HCT116 (cell line): ENCODE measurements around the gene SFT2D2. TPM values are rescaled to one million over a fixed set of nuclear protein-coding genes. Genes with fewer than 3 reads are reported as not detected.

Source experiments
- ATAC-seq: fragments of 200-7000 bp; cut with Tn5 transposase; 2 replicates; pipeline ENCODE4 v1.9.1; 2020; ENCODE audit warnings: mild to moderate bottlenecking, moderate library complexity
- BruUV-seq: library from RNA; stranded (reverse); fragments of 400-500 nt; replicated peaks from 2 replicates; lab custom pipeline; 2021; lab: Mats Ljungman, UMichigan
- CTCF ChIA-PET: fragments of 300-600 bp; sonication (Branson Sonifier 250); formaldehyde crosslinking; loops from one replicate; lab custom pipeline; 2021; ENCODE audit warnings: antibody characterized with exemption; lab: Charles Lee
- POLR2A ChIA-PET: fragments of 300-600, 350-600 bp; sonication (Branson Sonifier 250); formaldehyde crosslinking; loops from one replicate; lab custom pipeline; 2021; ENCODE audit warnings: antibody characterized with exemption; lab: Charles Lee
- RAD21 ChIA-PET, 2 experiments: fragments of 300-600 bp; sonication (Branson Sonifier 250); formaldehyde crosslinking; loops; one replicate each; lab custom pipeline; 2023; ENCODE audit warnings: low total read pairs in 2 of 2; ENCODE audit not compliant: uncharacterized antibody in 2 of 2, unreplicated experiment in 2 of 2, low non-redundant PET in 1 of 2; lab: Charles Lee
- DNase-seq: peaks from one replicate; pipeline ENCODE4 v3.0.0-alpha.2; 2010; ENCODE audit warnings: low read depth, low spot score
- H2AFZ ChIP-seq: fragments of 200-600 bp; shearing (Covaris generic), sonication (generic); 2 replicates; pipeline ENCODE4 v1.6.1; 2017; ENCODE audit warnings: low read depth, mixed run types, mixed read lengths, antibody characterized with exemption, low read length; ENCODE audit not compliant: poor library complexity, severe bottlenecking
- H3K27ac ChIP-seq: 2 replicates; pipeline ENCODE4 v1.5.1; 2012; ENCODE audit warnings: low read depth, low read length
- H3K27me3 ChIP-seq: fragments of 200-600 bp; sonication (generic); 2 replicates; pipeline ENCODE4 v1.6.1; 2016; ENCODE audit warnings: mixed run types, low read length, mixed read lengths; ENCODE audit not compliant: insufficient read depth
- H3K36me3 ChIP-seq, 2 experiments: fragments of 200-500 bp in 1 of 2; fragments of 200-600 bp in 1 of 2; sonication (Bioruptor generic) in 1 of 2; sonication (generic) in 1 of 2; 2 replicates each; pipeline versions ENCODE4 v1.5.1 to v1.6.1; 2014 to 2016; ENCODE audit warnings: low read length in 2 of 2, inconsistent platforms in 1 of 2, mixed read lengths in 1 of 2, mixed run types in 1 of 2; ENCODE audit not compliant: insufficient read depth in 2 of 2, control insufficient read depth in 1 of 2
- H3K4me1 ChIP-seq, 2 experiments: fragments of 200-600 bp in 1 of 2; sonication (generic) in 1 of 2; 2 replicates each; pipeline versions ENCODE4 v1.5.1 to v1.6.1; 2012 to 2017; ENCODE audit warnings: low read length in 2 of 2, inconsistent platforms in 1 of 2, mild to moderate bottlenecking in 1 of 2, mixed read lengths in 1 of 2, mixed run types in 1 of 2, moderate library complexity in 1 of 2; ENCODE audit not compliant: insufficient read depth in 2 of 2, control insufficient read depth in 1 of 2
- H3K4me2 ChIP-seq: fragments of 200-600 bp; sonication (generic); 2 replicates; pipeline ENCODE4 v1.6.1; 2017; ENCODE audit warnings: mixed run types, low read length, mixed read lengths
- H3K4me3 ChIP-seq, 2 experiments: fragments of 200-600 bp in 1 of 2; sonication (generic) in 1 of 2; replicated peaks in 1 of 2; 2 replicates each; pipeline ENCODE4 v1.5.1; 2011 to 2016; ENCODE audit warnings: low read length in 2 of 2, control low read depth in 1 of 2, low read depth in 1 of 2, mild to moderate bottlenecking in 1 of 2, mixed read lengths in 1 of 2, mixed run types in 1 of 2
- H3K79me2 ChIP-seq: fragments of 200-600 bp; sonication (generic); 2 replicates; pipeline ENCODE4 v1.6.1; 2017; ENCODE audit warnings: mild to moderate bottlenecking, mixed run types, low read length, moderate library complexity, mixed read lengths; ENCODE audit not compliant: insufficient read depth
- H3K9ac ChIP-seq: fragments of 200-600 bp; sonication (generic); 2 replicates; pipeline ENCODE4 v1.6.1; 2016; ENCODE audit warnings: low read length, mixed read lengths
- H3K9me2 ChIP-seq: fragments of 200-600 bp; sonication (generic), shearing (Covaris generic); 2 replicates; pipeline ENCODE4 v1.6.1; 2017; ENCODE audit warnings: mixed run types, mild to moderate bottlenecking, moderate library complexity; ENCODE audit not compliant: insufficient read depth
- H3K9me3 ChIP-seq, 2 experiments: fragments of 200-500 bp in 1 of 2; fragments of 200-600 bp in 1 of 2; sonication (Bioruptor generic) in 1 of 2; sonication (generic) in 1 of 2; 2 replicates each; pipeline ENCODE4 v1.6.1; 2014 to 2017; ENCODE audit warnings: low read length in 2 of 2, mixed read lengths in 2 of 2, inconsistent platforms in 1 of 2, low read depth in 1 of 2, mild to moderate bottlenecking in 1 of 2, mixed run types in 1 of 2, moderate library complexity in 1 of 2; ENCODE audit not compliant: control insufficient read depth in 1 of 2, insufficient read depth in 1 of 2
- H4K20me1 ChIP-seq: fragments of 200-600 bp; sonication (generic), shearing (Covaris generic); 2 replicates; pipeline ENCODE4 v1.6.1; 2017; ENCODE audit warnings: mixed run types, mild to moderate bottlenecking, moderate library complexity; ENCODE audit not compliant: insufficient read depth
- CBX3 ChIP-seq: IDR thresholded peaks from 2 replicates; pipeline ENCODE4 v1.6.1; 2012; ENCODE audit warnings: low read depth
- CEBPB ChIP-seq: IDR thresholded peaks from 2 replicates; pipeline ENCODE4 v1.6.1; 2012; ENCODE audit warnings: low read depth
- ELF1 ChIP-seq: IDR thresholded peaks from 2 replicates; pipeline ENCODE4 v1.6.1; 2012; ENCODE audit warnings: low read depth, borderline replicate concordance
- EZH2 ChIP-seq: fragments of 200-600 bp; sonication (generic); IDR thresholded peaks from 2 replicates; pipeline ENCODE4 v1.6.1; 2017; ENCODE audit warnings: antibody characterized with exemption, mixed run types
- EZH2phosphoT487 ChIP-seq: fragments of 200-600 bp; IDR thresholded peaks from 2 replicates; pipeline ENCODE4 v1.6.1; 2018; ENCODE audit warnings: antibody characterized with exemption, borderline replicate concordance
- JUND ChIP-seq: IDR thresholded peaks from 2 replicates; pipeline ENCODE4 v1.6.1; 2012
- MAX ChIP-seq: IDR thresholded peaks from 2 replicates; pipeline ENCODE4 v1.6.1; 2012
- POLR2A ChIP-seq: IDR thresholded peaks from 2 replicates; pipeline ENCODE4 v1.7.0; 2011; ENCODE audit warnings: borderline replicate concordance; ENCODE audit not compliant: insufficient read depth, insufficient read length; ENCODE audit errors: extremely low read depth
- POLR2AphosphoS5 ChIP-seq: IDR thresholded peaks from 2 replicates; pipeline ENCODE4 v1.6.1; 2011; ENCODE audit warnings: mild to moderate bottlenecking, low read depth, low read length, moderate library complexity
- RAD21 ChIP-seq: IDR thresholded peaks from 2 replicates; pipeline ENCODE4 v1.6.1; 2012; ENCODE audit warnings: low read depth, mild to moderate bottlenecking
- REST ChIP-seq: IDR thresholded peaks from 2 replicates; pipeline ENCODE4 v1.6.1; 2012; ENCODE audit warnings: low read depth
- SIN3A ChIP-seq: IDR thresholded peaks from 2 replicates; pipeline ENCODE4 v1.6.1; 2012; ENCODE audit warnings: low read depth
- SP1 ChIP-seq: IDR thresholded peaks from 2 replicates; pipeline ENCODE4 v1.6.1; 2012; ENCODE audit warnings: low read depth
- TCF7L2 ChIP-seq: IDR thresholded peaks from 2 replicates; pipeline ENCODE4 v1.7.0; 2011; ENCODE audit warnings: borderline replicate concordance, inconsistent platforms; ENCODE audit not compliant: insufficient read depth, insufficient read length; ENCODE audit errors: extremely low read depth
- YY1 ChIP-seq: IDR thresholded peaks from 2 replicates; pipeline ENCODE4 v1.6.1; 2011; ENCODE audit warnings: low read length, low read depth, moderate library complexity, mild to moderate bottlenecking; ENCODE audit not compliant: insufficient replicate concordance; ENCODE audit errors: extremely low read depth
- ZBTB33 ChIP-seq: IDR thresholded peaks from 2 replicates; pipeline ENCODE4 v1.6.1; 2011; ENCODE audit warnings: mild to moderate bottlenecking, low read length, moderate library complexity; ENCODE audit not compliant: insufficient replicate concordance; ENCODE audit errors: extremely low read depth
- ZFX ChIP-seq: fragments of 450-650 bp; IDR thresholded peaks from 2 replicates; pipeline ENCODE4 v1.6.1; 2017
- ZNF274 ChIP-seq: fragments of 200-500 bp; sonication (Bioruptor generic); IDR thresholded peaks from 2 replicates; pipeline ENCODE4 v1.6.1; 2014; ENCODE audit warnings: mild to moderate bottlenecking, low read depth, low read length, inconsistent platforms
- intact Hi-C: fragments of 100-400 bp; cut with micrococcal nuclease; formaldehyde crosslinking; loops from 2 replicates; pipeline ENCODE4 v1.10.0; 2022
- total RNA-seq: library from RNA; stranded (reverse); gene quantifications from one replicate; pipeline ENCODE4 v1.2.1, GENCODE V29; 2021; ENCODE audit not compliant: unreplicated experiment
- TF ChIP-seq, protein P1 (sequence below), 3 experiments: fragments of 200-600 bp in 1 of 3; sonication (generic) in 1 of 3; IDR thresholded peaks in 2 of 3; conservative IDR thresholded peaks in 1 of 3; 2 replicates each; pipeline ENCODE4 v1.5.1; 2012 to 2017; ENCODE audit warnings: low read depth in 2 of 3, low read length in 2 of 3, antibody characterized with exemption in 1 of 3, borderline replicate concordance in 1 of 3, control low read depth in 1 of 3, mild to moderate bottlenecking in 1 of 3, mixed read lengths in 1 of 3, mixed run types in 1 of 3, moderate library complexity in 1 of 3; ENCODE audit not compliant: insufficient read depth in 1 of 3

Gene SFT2D2
- total RNA-seq, 1 experiment from 2014 or later, result 57.5 TPM

GRCh38 chr1:168217664-168218063 is 8.1 kb upstream of the SFT2D2 start:
- intact Hi-C loops, result no loop called here
- POLR2A ChIA-PET, result no interaction called here
- H3K4me2 ChIP-seq, result no peak overlapping the region
- ATAC-seq, result no peak
- H2AFZ ChIP-seq, result no peak overlapping the region
- H3K4me3 ChIP-seq, result no peak overlapping the region
- no peak for TF ChIP-seq JUND
- no peak for TF ChIP-seq ZNF274
- no peak for TF ChIP-seq RAD21
- TF ChIP-seq YY1, result no peak
- no peak for TF ChIP-seq ELF1
- no peak for TF ChIP-seq ZFX
- no peak for TF ChIP-seq POLR2A
- no peak for TF ChIP-seq SP1
- no peak for TF ChIP-seq EZH2
- TF ChIP-seq POLR2AphosphoS5, result no peak
- TF ChIP-seq SIN3A, result no peak
- TF ChIP-seq EZH2phosphoT487, result no peak
- TF ChIP-seq CBX3, result no peak
- TF ChIP-seq, protein P1, sequence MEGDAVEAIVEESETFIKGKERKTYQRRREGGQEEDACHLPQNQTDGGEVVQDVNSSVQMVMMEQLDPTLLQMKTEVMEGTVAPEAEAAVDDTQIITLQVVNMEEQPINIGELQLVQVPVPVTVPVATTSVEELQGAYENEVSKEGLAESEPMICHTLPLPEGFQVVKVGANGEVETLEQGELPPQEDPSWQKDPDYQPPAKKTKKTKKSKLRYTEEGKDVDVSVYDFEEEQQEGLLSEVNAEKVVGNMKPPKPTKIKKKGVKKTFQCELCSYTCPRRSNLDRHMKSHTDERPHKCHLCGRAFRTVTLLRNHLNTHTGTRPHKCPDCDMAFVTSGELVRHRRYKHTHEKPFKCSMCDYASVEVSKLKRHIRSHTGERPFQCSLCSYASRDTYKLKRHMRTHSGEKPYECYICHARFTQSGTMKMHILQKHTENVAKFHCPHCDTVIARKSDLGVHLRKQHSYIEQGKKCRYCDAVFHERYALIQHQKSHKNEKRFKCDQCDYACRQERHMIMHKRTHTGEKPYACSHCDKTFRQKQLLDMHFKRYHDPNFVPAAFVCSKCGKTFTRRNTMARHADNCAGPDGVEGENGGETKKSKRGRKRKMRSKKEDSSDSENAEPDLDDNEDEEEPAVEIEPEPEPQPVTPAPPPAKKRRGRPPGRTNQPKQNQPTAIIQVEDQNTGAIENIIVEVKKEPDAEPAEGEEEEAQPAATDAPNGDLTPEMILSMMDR (IDR thresholded peaks at IDR 0.05 in 2 of 3, conservative IDR thresholded peaks at IDR 0.05 in 1 of 3; ENCODE audit: borderline replicate concordance in 1 of 3, insufficient read depth in 1 of 3, low read depth in 2 of 3, low read length in 2 of 3), result no peak
- TF ChIP-seq ZBTB33, result no peak
- TF ChIP-seq TCF7L2, result no peak
- TF ChIP-seq REST, result no peak
- no peak for TF ChIP-seq CEBPB
- no peak for TF ChIP-seq MAX
- TF ChIP-seq, all 23 proteins: peak for 0
- Histone ChIP-seq H3K9me3 (no peaks in the 10 kb centered on the region), H3K27me3 (no peaks in the 10 kb centered on the region), H3K36me3 (no peaks in the 10 kb centered on the region), H3K9ac (no peak overlapping the region), H4K20me1 (no peaks in the 10 kb centered on the region), H3K4me1 (no peaks in the 10 kb centered on the region), H3K27ac (no peak overlapping the region), H3K79me2 (no peaks in the 10 kb centered on the region), H3K9me2 (no peaks in the 10 kb centered on the region)
- ChIA-PET CTCF (interaction anchor here (0.7 to 1.3 kb wide), 2 partner anchors 14 to 18 kb away, joined by 3 to 5 read pairs; no protein-coding TSS in a partner anchor), RAD21 (no interaction called here)
- no peak for DNase-seq
- BruUV-seq, result no TSS peak
